Kidney (tissue), 14 donors: ENCODE results near the gene RNF214. TPM values are rescaled to one million over a fixed set of nuclear protein-coding genes. Genes with fewer than 3 reads are reported as not detected.

Experiments
- DNase-seq, 5 donors: peaks; one replicate each; pipeline ENCODE4 v3.0.0-alpha.2; 2013 to 2020
- FAIRE-seq: peaks from 2 replicates; lab custom pipeline; 2012; peaks lifted over from hg19 to GRCh38; lab: Jason Lieb, UNC
- H3K27ac ChIP-seq, 2 donors: one replicate each; pipeline ENCODE4 v1.7.0; 2013; ENCODE audit warnings: low read depth in 2 of 2, low read length in 2 of 2, inconsistent platforms in 1 of 2
- H3K27me3 ChIP-seq: one replicate; pipeline ENCODE4 v1.7.1; 2013; ENCODE audit warnings: low read length, inconsistent platforms; ENCODE audit not compliant: control insufficient read depth, insufficient read depth
- H3K36me3 ChIP-seq, 3 donors: one replicate each; pipeline versions ENCODE4 v1.7.0 to v1.7.1; 2013; ENCODE audit warnings: low read length in 3 of 3, control low read depth in 1 of 3, inconsistent platforms in 1 of 3; ENCODE audit not compliant: insufficient read depth in 3 of 3, control insufficient read depth in 2 of 3
- H3K4me1 ChIP-seq, 3 donors: one replicate each; pipeline versions ENCODE4 v1.7.0 to v1.7.1; 2013; ENCODE audit warnings: low read length in 3 of 3, inconsistent platforms in 1 of 3, low read depth in 1 of 3; ENCODE audit not compliant: control insufficient read depth in 2 of 3, insufficient read depth in 2 of 3
- H3K4me3 ChIP-seq, 3 donors: one replicate each; pipeline versions ENCODE4 v1.7.0 to v1.8.1; 2013; ENCODE audit warnings: low read length in 3 of 3, control low read depth in 1 of 3, inconsistent platforms in 1 of 3
- H3K9ac ChIP-seq, 3 donors: one replicate each; pipeline versions ENCODE4 v1.7.0 to v1.7.1; 2013; ENCODE audit warnings: low read length in 3 of 3, control low read depth in 1 of 3, inconsistent platforms in 1 of 3
- H3K9me3 ChIP-seq, 3 donors: one replicate each; pipeline versions ENCODE4 v1.7.0 to v1.7.1; 2013; ENCODE audit warnings: low read length in 3 of 3, control low read depth in 1 of 3, inconsistent platforms in 1 of 3; ENCODE audit not compliant: control insufficient read depth in 2 of 3, insufficient read depth in 1 of 3
- intact Hi-C: fragments of 100-400 bp; cut with DNase I; formaldehyde crosslinking; loops from one replicate; pipeline ENCODE4 v1.11.1; 2022
- polyA plus RNA-seq: library from polyadenylated mRNA; stranded (reverse); fragments of 350-450 nt; fragmentation: Illumina TruSeq; extraction: RNeasy Lipid Tissue Mini Kit (QIAGEN cat#74804); gene quantifications from one replicate; pipeline ENCODE4 v1.2.3, GENCODE V29; 2014; ENCODE audit warnings: low read depth, low replicate concordance; ENCODE audit not compliant: insufficient read depth
- total RNA-seq: library from RNA; stranded (reverse); fragmentation: NEBNext Ultra II Directional; extraction: Animal tissue kit (Norgen Biotek cat#: 25700); gene quantifications from one replicate; pipeline ENCODE4 v1.2.1, GENCODE V29; 2021
- TF ChIP-seq, protein P1 (sequence below): IDR thresholded peaks from 3 replicates; pipeline ENCODE4 v1.5.1; 2012; ENCODE audit warnings: mild to moderate bottlenecking, moderate library complexity, borderline replicate concordance; ENCODE audit not compliant: insufficient read depth; ENCODE audit errors: extremely low read depth
- donor health status: control.
- donor health status: control.
- donor health status: control.
- donor health status: control.
- donor health status: control.
- donor health status: DM: yes; HTN: yes; CAD: no.
- donor health status: Normal renal cell carcinoma (clear cell type).

The RNF214 gene
- total and polyA plus RNA-seq, 2 donors from 2014 or later: 8.5 to 24.7 TPM

DNA sequence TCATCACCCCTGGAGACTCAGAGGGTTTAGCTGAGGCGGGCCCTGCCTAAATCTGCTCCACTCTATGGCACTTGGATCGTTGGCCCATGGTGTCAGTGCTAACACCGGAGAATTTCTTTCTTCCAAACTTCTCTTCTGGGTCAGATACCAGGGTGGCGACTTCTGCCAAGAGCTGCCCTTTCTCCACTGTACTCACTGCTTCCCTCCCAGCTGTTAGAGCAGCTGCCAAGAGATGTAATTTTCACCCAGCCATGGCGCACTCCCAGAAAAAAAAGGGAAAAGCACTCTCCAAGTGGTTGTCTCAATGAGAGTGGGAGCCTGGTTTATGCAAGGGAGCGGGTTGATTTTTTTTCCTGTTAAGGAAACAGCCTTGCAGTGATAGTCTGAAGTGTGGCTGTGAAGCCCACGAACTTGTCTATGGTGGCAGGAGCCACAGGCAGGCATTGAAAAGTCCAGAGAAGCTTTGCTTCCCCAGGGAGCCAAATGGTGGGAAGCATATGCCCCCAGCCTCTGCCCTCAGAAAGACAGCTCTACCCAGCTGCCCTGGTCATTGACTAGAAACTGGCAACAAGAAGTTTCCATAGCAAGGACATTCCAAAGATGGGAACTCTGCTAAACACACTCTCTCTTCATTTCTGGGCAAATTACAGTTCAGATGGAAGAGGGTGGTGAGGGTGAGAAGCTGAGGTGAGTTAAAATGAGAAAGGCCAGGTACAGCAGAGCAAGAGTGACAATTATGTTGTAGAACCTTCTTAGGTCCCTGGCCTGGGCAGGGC is 11.3 kb upstream of the RNF214 start:
- Histone ChIP-seq H3K27ac (peak overlapping the region; percentile 75 to 76), H3K9ac (no peak overlapping the region), H3K36me3 (peaks cover 2 to 44% (median 31%) of the 10 kb centered on the region in 3 donors), H3K9me3 (no peaks in the 10 kb centered on the region), H3K4me3 (no peak overlapping the region), H3K27me3 (no peaks in the 10 kb centered on the region), H3K4me1 (peaks cover 2 to 17% (median 16%) of the 10 kb centered on the region in 3 donors)
- FAIRE-seq: no peak
- intact Hi-C loops: no loop called here
- TF ChIP-seq, protein P1, sequence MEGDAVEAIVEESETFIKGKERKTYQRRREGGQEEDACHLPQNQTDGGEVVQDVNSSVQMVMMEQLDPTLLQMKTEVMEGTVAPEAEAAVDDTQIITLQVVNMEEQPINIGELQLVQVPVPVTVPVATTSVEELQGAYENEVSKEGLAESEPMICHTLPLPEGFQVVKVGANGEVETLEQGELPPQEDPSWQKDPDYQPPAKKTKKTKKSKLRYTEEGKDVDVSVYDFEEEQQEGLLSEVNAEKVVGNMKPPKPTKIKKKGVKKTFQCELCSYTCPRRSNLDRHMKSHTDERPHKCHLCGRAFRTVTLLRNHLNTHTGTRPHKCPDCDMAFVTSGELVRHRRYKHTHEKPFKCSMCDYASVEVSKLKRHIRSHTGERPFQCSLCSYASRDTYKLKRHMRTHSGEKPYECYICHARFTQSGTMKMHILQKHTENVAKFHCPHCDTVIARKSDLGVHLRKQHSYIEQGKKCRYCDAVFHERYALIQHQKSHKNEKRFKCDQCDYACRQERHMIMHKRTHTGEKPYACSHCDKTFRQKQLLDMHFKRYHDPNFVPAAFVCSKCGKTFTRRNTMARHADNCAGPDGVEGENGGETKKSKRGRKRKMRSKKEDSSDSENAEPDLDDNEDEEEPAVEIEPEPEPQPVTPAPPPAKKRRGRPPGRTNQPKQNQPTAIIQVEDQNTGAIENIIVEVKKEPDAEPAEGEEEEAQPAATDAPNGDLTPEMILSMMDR: no peak
- peak in 2 of 5 donors; percentile 8 to 32 for DNase-seq

DNA sequence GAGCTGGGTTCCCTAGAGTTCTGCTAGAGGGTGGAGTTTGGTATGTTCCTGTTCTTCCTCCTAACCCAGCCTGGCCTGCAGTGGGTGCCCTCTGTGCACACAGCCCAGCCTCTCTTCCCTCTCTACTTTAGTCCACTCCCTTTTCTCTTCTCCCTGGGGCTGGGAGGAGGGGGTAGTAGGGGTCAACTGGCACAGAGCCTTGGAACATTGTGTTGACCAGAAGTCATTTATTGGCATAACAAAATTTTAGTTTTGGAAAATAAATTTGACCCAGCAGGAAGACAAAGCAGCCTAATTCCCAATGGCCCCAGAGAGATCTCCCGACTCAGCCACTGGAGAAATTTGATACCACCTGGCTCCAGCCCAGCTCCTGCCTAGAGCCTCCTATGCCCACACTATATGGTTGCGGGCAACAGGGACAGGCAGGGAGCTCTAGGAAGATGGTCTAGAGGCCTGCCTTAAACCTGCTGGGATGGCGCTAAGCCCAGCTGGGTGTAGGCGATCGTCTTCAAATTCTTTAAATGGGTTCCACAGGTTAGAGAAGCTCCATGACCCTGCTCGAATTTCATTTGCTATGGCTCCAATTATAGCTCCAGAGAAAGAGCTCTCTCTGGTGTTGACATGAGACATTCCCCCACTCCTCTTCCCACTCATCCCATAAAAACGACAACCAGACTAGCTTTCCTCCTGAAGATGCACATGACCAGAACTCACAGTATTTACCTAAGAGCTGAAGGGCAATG is 10.5 kb upstream of the RNF214 start:
- TF ChIP-seq, protein P1: no peak
- FAIRE-seq: no peak
- intact Hi-C loops: no loop called here

DNA sequence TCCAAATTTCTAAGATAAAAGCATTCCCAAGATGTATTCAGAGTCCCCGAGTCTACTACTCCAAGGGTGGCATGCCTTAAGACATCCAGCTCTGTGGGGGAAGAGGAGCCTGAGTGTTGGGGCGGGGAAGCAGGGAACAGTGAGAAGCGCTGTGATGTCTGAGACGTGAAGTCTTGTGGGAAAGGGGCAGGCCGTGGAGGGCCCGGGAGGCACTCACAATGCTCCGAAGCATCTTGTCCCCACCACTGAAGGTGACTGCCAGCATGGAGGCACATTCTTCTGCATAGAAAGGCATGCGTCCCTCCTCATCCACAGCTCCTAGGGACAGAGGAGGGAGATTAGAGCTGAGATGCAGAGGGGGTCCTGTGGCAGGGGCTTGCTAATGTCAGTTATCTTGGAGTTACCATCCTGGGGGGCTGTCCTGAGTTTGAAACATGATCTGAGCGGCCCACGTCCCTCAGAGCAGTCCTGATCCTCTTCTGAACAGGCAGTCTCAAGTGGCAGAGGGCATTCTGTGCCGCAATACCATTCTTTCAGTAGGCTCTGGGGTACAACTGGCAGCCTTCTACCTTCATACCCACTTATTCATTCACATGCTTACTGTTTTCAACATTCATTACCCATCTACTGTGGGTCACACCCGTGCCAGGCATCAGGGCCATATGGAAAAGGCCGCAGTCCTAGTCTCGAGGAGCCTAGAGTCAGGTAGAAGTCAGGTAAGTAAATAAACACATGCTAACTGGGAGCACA is 9.3 kb upstream of the RNF214 start:
- no peaks in the 10 kb centered on the region for H3K9me3 ChIP-seq
- DNase-seq (peak in 1 of 5 donors; percentile 29), FAIRE-seq (no peak)
- peaks cover 2 to 39% (median 30%) of the 10 kb centered on the region in 3 donors for H3K36me3 ChIP-seq
- intact Hi-C loops: no loop called here
- peak overlapping the region in 1 of 2 donors; percentile 38 for H3K27ac ChIP-seq
- peaks cover 2 to 16% (median 10%) of the 10 kb centered on the region in 3 donors for H3K4me1 ChIP-seq
- no peaks in the 10 kb centered on the region for H3K27me3 ChIP-seq
- no peak overlapping the region for H3K9ac ChIP-seq
- TF ChIP-seq, protein P1: no peak
- H3K4me3 ChIP-seq: no peak overlapping the region

More for the DNA sequence above, 10.5 kb upstream of the RNF214 start:
- Histone ChIP-seq H3K36me3 (peaks cover 2 to 46% (median 30%) of the 10 kb centered on the region in 3 donors), H3K4me3 (no peak overlapping the region), H3K9me3 (no peaks in the 10 kb centered on the region), H3K9ac (no peak overlapping the region), H3K27me3 (no peaks in the 10 kb centered on the region), H3K4me1 (peaks cover 2 to 17% (median 16%) of the 10 kb centered on the region in 3 donors), H3K27ac (peak overlapping the region; percentile 75 to 76)
- peak; percentile 50 to 92 (median 77) for DNase-seq
